Astrocyte (in vitro differentiated cells and primary cell): ENCODE data around the gene ITGA1. TPM values are rescaled to one million over a fixed set of nuclear protein-coding genes. Genes with fewer than 3 reads are reported as not detected.

Source experiments
- DNase-seq: peaks from one replicate; pipeline ENCODE4 v3.0.0-alpha.2; 2010; ENCODE audit warnings: low read depth
- FAIRE-seq: peaks from 2 replicates; lab custom pipeline; 2011; peaks lifted over from hg19 to GRCh38; lab: Jason Lieb, UNC
- H2AFZ ChIP-seq: 2 replicates; pipeline ENCODE4 v1.6.0; 2012; ENCODE audit warnings: low read depth, low read length, inconsistent platforms
- H3K27ac ChIP-seq: 2 replicates; pipeline ENCODE4 v1.5.1; 2011; ENCODE audit warnings: low read depth, low read length, inconsistent platforms
- H3K27me3 ChIP-seq: 2 replicates; pipeline ENCODE4 v1.6.0; 2011; ENCODE audit warnings: low read length, inconsistent platforms; ENCODE audit not compliant: insufficient read depth
- H3K36me3 ChIP-seq: 2 replicates; pipeline ENCODE4 v1.5.1; 2011; ENCODE audit warnings: low read length, inconsistent platforms; ENCODE audit not compliant: insufficient read depth
- H3K4me1 ChIP-seq: 2 replicates; pipeline ENCODE4 v1.5.1; 2011; ENCODE audit warnings: low read length, inconsistent platforms; ENCODE audit not compliant: insufficient read depth
- H3K4me2 ChIP-seq: 2 replicates; pipeline ENCODE4 v1.6.0; 2012; ENCODE audit warnings: low read length, inconsistent platforms
- H3K4me3 ChIP-seq: 2 replicates; pipeline ENCODE4 v1.5.1; 2011; ENCODE audit warnings: low read depth, mild to moderate bottlenecking, low read length, inconsistent platforms; ENCODE audit not compliant: insufficient read depth
- H3K79me2 ChIP-seq: 2 replicates; pipeline ENCODE4 v1.6.0; 2012; ENCODE audit warnings: mild to moderate bottlenecking, low read length, inconsistent platforms; ENCODE audit not compliant: insufficient read depth
- H3K9ac ChIP-seq: 2 replicates; pipeline ENCODE4 v1.6.0; 2012; ENCODE audit warnings: mild to moderate bottlenecking, low read length, inconsistent platforms
- H3K9me3 ChIP-seq: 2 replicates; pipeline ENCODE4 v1.5.1; 2012; ENCODE audit warnings: low read depth, mild to moderate bottlenecking, low read length, inconsistent platforms; ENCODE audit not compliant: insufficient read depth
- H4K20me1 ChIP-seq: 2 replicates; pipeline ENCODE4 v1.6.0; 2012; ENCODE audit warnings: low read length, inconsistent platforms; ENCODE audit not compliant: insufficient read depth
- H3K27ac Mint-ChIP-seq: one replicate; pipeline ENCODE4 v1.8.0; 2021; ENCODE audit warnings: mild to moderate bottlenecking, mixed read lengths; ENCODE audit not compliant: unreplicated experiment
- H3K27me3 Mint-ChIP-seq: one replicate; pipeline ENCODE4 v1.8.0; 2021; ENCODE audit warnings: low read depth, mixed read lengths; ENCODE audit not compliant: unreplicated experiment
- H3K36me3 Mint-ChIP-seq: one replicate; pipeline ENCODE4 v1.8.0; 2021; ENCODE audit warnings: low read depth, mixed read lengths; ENCODE audit not compliant: unreplicated experiment
- H3K4me1 Mint-ChIP-seq: one replicate; pipeline ENCODE4 v1.8.0; 2021; ENCODE audit warnings: low read depth, mixed read lengths; ENCODE audit not compliant: unreplicated experiment
- H3K4me3 Mint-ChIP-seq: one replicate; pipeline ENCODE4 v1.8.0; 2021; ENCODE audit warnings: mild to moderate bottlenecking, moderate library complexity, mixed read lengths; ENCODE audit not compliant: unreplicated experiment
- H3K9me3 Mint-ChIP-seq: one replicate; pipeline ENCODE4 v1.8.0; 2021; ENCODE audit warnings: mild to moderate bottlenecking, mixed read lengths; ENCODE audit not compliant: unreplicated experiment
- CTCF ChIP-seq: IDR thresholded peaks from 2 replicates; pipeline ENCODE4 v1.5.1; 2011; ENCODE audit warnings: low read depth, mild to moderate bottlenecking, inconsistent platforms, low read length, moderate library complexity; ENCODE audit not compliant: insufficient read depth
- EZH2 ChIP-seq: IDR thresholded peaks from 2 replicates; pipeline ENCODE4 v1.6.1; 2012; ENCODE audit warnings: mild to moderate bottlenecking, low read length, inconsistent platforms; ENCODE audit not compliant: insufficient read depth
- total RNA-seq: library from RNA; stranded (reverse); gene quantifications from 2 replicates; pipeline ENCODE4 v1.2.1, GENCODE V29; 2021

Gene ITGA1
- total RNA-seq, 1 donor from 2014 or later: 73.7 TPM

- Mint-ChIP-seq H3K4me1 (peaks cover 39% of the 10 kb centered on the region), H3K36me3 (peaks cover 4% of the 10 kb centered on the region), H3K27me3 (no peaks in the 10 kb centered on the region), H3K9me3 (peaks cover 1% of the 10 kb centered on the region), H3K27ac (no peak overlapping the region), H3K4me3 (no peak overlapping the region)
- H3K4me2 ChIP-seq: peak overlapping the region; percentile 13
- TF ChIP-seq EZH2: no peak
- no peak for TF ChIP-seq CTCF
- H3K27ac ChIP-seq: no peak overlapping the region
- peaks cover 5% of the 10 kb centered on the region for H3K4me1 ChIP-seq
- H2AFZ ChIP-seq: no peak overlapping the region
- H3K27me3 ChIP-seq: no peaks in the 10 kb centered on the region
- H3K9ac ChIP-seq: no peak overlapping the region
- H3K36me3 ChIP-seq: no peaks in the 10 kb centered on the region
- DNase-seq (peak; percentile 61), FAIRE-seq (peak; percentile 17)
- no peaks in the 10 kb centered on the region for H3K79me2 ChIP-seq
- no peak overlapping the region for H3K4me3 ChIP-seq
- no peaks in the 10 kb centered on the region for H3K9me3 ChIP-seq
- no peaks in the 10 kb centered on the region for H4K20me1 ChIP-seq
These were observed 109.0 kb downstream of the ITGA1 start for GRCh38 chr5:52896534-52897237.

- Histone ChIP-seq H3K4me3 (no peak overlapping the region), H3K4me1 (peaks cover 5% of the 10 kb centered on the region), H3K4me2 (no peak overlapping the region), H3K36me3 (no peaks in the 10 kb centered on the region), H4K20me1 (no peaks in the 10 kb centered on the region), H3K9me3 (no peaks in the 10 kb centered on the region), H3K27ac (no peak overlapping the region), H3K27me3 (no peaks in the 10 kb centered on the region), H2AFZ (no peak overlapping the region), H3K79me2 (no peaks in the 10 kb centered on the region), H3K9ac (no peak overlapping the region)
- Mint-ChIP-seq H3K4me1 (peaks cover 39% of the 10 kb centered on the region), H3K27me3 (no peaks in the 10 kb centered on the region), H3K36me3 (peaks cover 9% of the 10 kb centered on the region), H3K9me3 (peaks cover 6% of the 10 kb centered on the region), H3K27ac (no peak overlapping the region), H3K4me3 (no peak overlapping the region)
- no peak for FAIRE-seq
- no peak for DNase-seq
- no peak for TF ChIP-seq EZH2
These were observed 109.5 kb downstream of the ITGA1 start for GRCh38 chr5:52897238-52897614.

GRCh38 chr5:52898961-52899680 lies 111.4 kb downstream of the ITGA1 start:
- Histone ChIP-seq H3K27me3 (no peaks in the 10 kb centered on the region), H2AFZ (no peak overlapping the region), H3K4me3 (no peak overlapping the region), H3K4me2 (no peak overlapping the region), H3K79me2 (no peaks in the 10 kb centered on the region), H3K36me3 (no peaks in the 10 kb centered on the region), H3K27ac (no peak overlapping the region), H3K4me1 (no peaks in the 10 kb centered on the region), H3K9me3 (no peaks in the 10 kb centered on the region), H4K20me1 (no peaks in the 10 kb centered on the region), H3K9ac (no peak overlapping the region)
- Mint-ChIP-seq H3K27me3 (no peaks in the 10 kb centered on the region), H3K9me3 (peaks cover 11% of the 10 kb centered on the region), H3K4me3 (no peak overlapping the region), H3K27ac (no peak overlapping the region), H3K4me1 (peaks cover 33% of the 10 kb centered on the region), H3K36me3 (peaks cover 15% of the 10 kb centered on the region)
- FAIRE-seq: no peak
- no peak for TF ChIP-seq EZH2
- TF ChIP-seq CTCF: no peak
- DNase-seq: no peak
